GM18520 (cell line): ENCODE results near the gene PCMTD2.
"Not testable (repeated sequence)": the region's sequence is repeated elsewhere in the genome, so short reads cannot be mapped to it uniquely, and the experiment has no call there.

Experiments used
- ATAC-seq: cut with Tn5 transposase; IDR thresholded peaks from one replicate; pipeline ENCODE4 v1.9.1; 2021; ENCODE audit not compliant: unreplicated experiment

The PCMTD2 gene

GRCh38 chr20:64285579-64286446 is 30.3 kb downstream of the PCMTD2 start:
- peak; percentile 92 for ATAC-seq

- ATAC-seq, result not testable (repeated sequence)
Measured at GRCh38 chr20:64286447-64287263, 31.1 kb downstream of the PCMTD2 start.

GRCh38 chr20:64287264-64287590 is 31.7 kb downstream of the PCMTD2 start:
- not testable (repeated sequence) for ATAC-seq

- not testable (repeated sequence) for ATAC-seq
Measured at GRCh38 chr20:64292167-64292566, 36.6 kb downstream of the PCMTD2 start.

GRCh38 chr20:64303086-64303485 is 47.5 kb downstream of the PCMTD2 start:
- not testable (repeated sequence) for ATAC-seq

- not testable (repeated sequence) for ATAC-seq
Measured at GRCh38 chr20:64313761-64314160, 58.2 kb downstream of the PCMTD2 start.

GRCh38 chr20:64315381-64315780 is 59.8 kb downstream of the PCMTD2 start:
- not testable (repeated sequence) for ATAC-seq

GRCh38 chr20:64315884-64316283 is 60.3 kb downstream of the PCMTD2 start:
- ATAC-seq, result not testable (repeated sequence)

GRCh38 chr20:64316415-64317083 is 61.0 kb downstream of the PCMTD2 start:
- ATAC-seq, result not testable (repeated sequence)

- not testable (repeated sequence) for ATAC-seq
Measured at GRCh38 chr20:64317331-64317730, 61.8 kb downstream of the PCMTD2 start.

- not testable (repeated sequence) for ATAC-seq
Measured at GRCh38 chr20:64318056-64318455, 62.5 kb downstream of the PCMTD2 start.

- not testable (repeated sequence) for ATAC-seq
Measured at GRCh38 chr20:64322031-64322789, 66.7 kb downstream of the PCMTD2 start.
